ENCODE data around the gene FPR2.
"Not testable (repeated sequence)": the region's sequence is repeated elsewhere in the genome, so short reads cannot be mapped to it uniquely, and the experiment has no call there.

Gene FPR2

GRCh38 chr19:51760697-51761356 lies at the start of gene FPR2:
TSS of gene FPR2 (plus strand) at chr19:51761180. CDS start at chr19:51768659, 7,479 bp downstream.
- no peak for DNase-seq (ENCODE audit: low read depth in 2 of 2)

GRCh38 chr19:51711702-51712101 lies 49.3 kb upstream of the FPR2 start:
- no peak for DNase-seq (ENCODE audit: low read depth in 2 of 2)

GRCh38 chr19:51712461-51713081 lies 48.4 kb upstream of the FPR2 start:
- no peak for DNase-seq (ENCODE audit: low read depth in 2 of 2)

- no peak for DNase-seq (ENCODE audit: low read depth in 2 of 2)
Observed at GRCh38 chr19:51713319-51714285, 47.4 kb upstream of the FPR2 start.

GRCh38 chr19:51714848-51715247 lies 46.1 kb upstream of the FPR2 start:
- DNase-seq (ENCODE audit: low read depth in 2 of 2): no peak

GRCh38 chr19:51715850-51716249 lies 45.1 kb upstream of the FPR2 start:
- DNase-seq (ENCODE audit: low read depth in 2 of 2): no peak

GRCh38 chr19:51716925-51717324 lies 44.1 kb upstream of the FPR2 start:
- no peak for DNase-seq (ENCODE audit: low read depth in 2 of 2)

GRCh38 chr19:51719251-51719988 lies 41.6 kb upstream of the FPR2 start:
- no peak for DNase-seq (ENCODE audit: low read depth in 2 of 2)

- no peak for DNase-seq (ENCODE audit: low read depth in 2 of 2)
Observed at GRCh38 chr19:51721905-51722304, 39.1 kb upstream of the FPR2 start.

GRCh38 chr19:51722492-51722891 lies 38.5 kb upstream of the FPR2 start:
- DNase-seq (ENCODE audit: low read depth in 2 of 2): no peak

- DNase-seq (ENCODE audit: low read depth in 2 of 2): no peak
Observed at GRCh38 chr19:51724543-51724942, 36.4 kb upstream of the FPR2 start.

- no peak for DNase-seq (ENCODE audit: low read depth in 2 of 2)
Observed at GRCh38 chr19:51726049-51726448, 34.9 kb upstream of the FPR2 start.

GRCh38 chr19:51727349-51727880 lies 33.6 kb upstream of the FPR2 start:
- DNase-seq (ENCODE audit: low read depth in 2 of 2): no peak

- no peak for DNase-seq (ENCODE audit: low read depth in 2 of 2)
Observed at GRCh38 chr19:51729781-51730180, 31.2 kb upstream of the FPR2 start.

- DNase-seq (ENCODE audit: low read depth in 2 of 2): no peak
Observed at GRCh38 chr19:51733742-51734522, 27.0 kb upstream of the FPR2 start.

GRCh38 chr19:51735759-51736449 lies 25.1 kb upstream of the FPR2 start:
- DNase-seq (ENCODE audit: low read depth in 2 of 2): no peak

GRCh38 chr19:51737389-51737788 lies 23.6 kb upstream of the FPR2 start:
- no peak for DNase-seq (ENCODE audit: low read depth in 2 of 2)

- no peak for DNase-seq (ENCODE audit: low read depth in 2 of 2)
Observed at GRCh38 chr19:51737924-51738323, 23.1 kb upstream of the FPR2 start.

- not testable (repeated sequence) for DNase-seq (ENCODE audit: low read depth in 2 of 2)
Observed at GRCh38 chr19:51738523-51738922, 22.5 kb upstream of the FPR2 start.

All from stimulated activated CD4-positive, alpha-beta T cell treated with anti-CD3 and anti-CD28 coated beads, Interleukin-4, amount 100 ng/mL, for 48 hours (primary cell).